ENCODE data around the gene MAST2.
"Not testable (repeated sequence)": the region's sequence is repeated elsewhere in the genome, so short reads cannot be mapped to it uniquely, and the experiment has no call there.

Gene MAST2

GRCh38 chr1:45857755-45858492 is 54.5 kb downstream of the MAST2 start:
- not testable (repeated sequence) for DNase-seq (ENCODE audit: low spot score)

- DNase-seq (ENCODE audit: low spot score), result no peak
These were observed 55.8 kb downstream of the MAST2 start for GRCh38 chr1:45859221-45859620.

GRCh38 chr1:45862008-45862407 is 58.6 kb downstream of the MAST2 start:
- no peak for DNase-seq (ENCODE audit: low spot score)

- no peak for DNase-seq (ENCODE audit: low spot score)
These were observed 59.8 kb downstream of the MAST2 start for GRCh38 chr1:45863218-45863617.

GRCh38 chr1:45864167-45865106 is 61.0 kb downstream of the MAST2 start:
- no peak for DNase-seq (ENCODE audit: low spot score)

GRCh38 chr1:45867697-45868348 is 64.4 kb downstream of the MAST2 start:
- DNase-seq (ENCODE audit: low spot score), result no peak

- DNase-seq (ENCODE audit: low spot score), result no peak
These were observed 65.4 kb downstream of the MAST2 start for GRCh38 chr1:45868861-45869260.

GRCh38 chr1:45870500-45870899 is 67.1 kb downstream of the MAST2 start:
- DNase-seq (ENCODE audit: low spot score), result no peak

- DNase-seq (ENCODE audit: low spot score), result not testable (repeated sequence)
These were observed 68.9 kb downstream of the MAST2 start for GRCh38 chr1:45872173-45872801.

- DNase-seq (ENCODE audit: low spot score), result no peak
These were observed 72.7 kb downstream of the MAST2 start for GRCh38 chr1:45876000-45876617.

GRCh38 chr1:45877264-45877663 is 73.9 kb downstream of the MAST2 start:
- no peak for DNase-seq (ENCODE audit: low spot score)

GRCh38 chr1:45879885-45880598 is 76.6 kb downstream of the MAST2 start:
- no peak for DNase-seq (ENCODE audit: low spot score)

- DNase-seq (ENCODE audit: low spot score), result no peak
These were observed 77.5 kb downstream of the MAST2 start for GRCh38 chr1:45880930-45881329.

GRCh38 chr1:45883658-45884057 is 80.2 kb downstream of the MAST2 start:
- DNase-seq (ENCODE audit: low spot score), result no peak

- no peak for DNase-seq (ENCODE audit: low spot score)
These were observed 81.3 kb downstream of the MAST2 start for GRCh38 chr1:45884700-45885099.

- DNase-seq (ENCODE audit: low spot score), result no peak
These were observed 82.8 kb downstream of the MAST2 start for GRCh38 chr1:45886229-45886628.

- DNase-seq (ENCODE audit: low spot score), result no peak
These were observed 83.9 kb downstream of the MAST2 start for GRCh38 chr1:45887156-45887842.

GRCh38 chr1:45890078-45890477 is 86.7 kb downstream of the MAST2 start:
- DNase-seq (ENCODE audit: low spot score), result no peak

- no peak for DNase-seq (ENCODE audit: low spot score)
These were observed 87.7 kb downstream of the MAST2 start for GRCh38 chr1:45891087-45891486.

GRCh38 chr1:45892068-45892785 is 88.8 kb downstream of the MAST2 start:
- DNase-seq (ENCODE audit: low spot score), result no peak

Measured in ecto neural progenitor cell (in vitro differentiated cells).